GM21619 (cell line): ENCODE data around the gene IVNS1ABP.
"Not testable (repeated sequence)": the region's sequence is repeated elsewhere in the genome, so short reads cannot be mapped to it uniquely, and the experiment has no call there.

Experiments
- ATAC-seq: cut with Tn5 transposase; IDR thresholded peaks from one replicate; pipeline ENCODE4 v1.9.1; 2021; ENCODE audit not compliant: unreplicated experiment

Gene IVNS1ABP

GRCh38 chr1:185257116-185257949, 59.7 kb downstream of the IVNS1ABP start:
- not testable (repeated sequence) for ATAC-seq

- not testable (repeated sequence) for ATAC-seq
These were observed 61.4 kb downstream of the IVNS1ABP start for GRCh38 chr1:185255595-185255994.

GRCh38 chr1:185252404-185252803, 64.6 kb downstream of the IVNS1ABP start:
- ATAC-seq = not testable (repeated sequence)

DNA sequence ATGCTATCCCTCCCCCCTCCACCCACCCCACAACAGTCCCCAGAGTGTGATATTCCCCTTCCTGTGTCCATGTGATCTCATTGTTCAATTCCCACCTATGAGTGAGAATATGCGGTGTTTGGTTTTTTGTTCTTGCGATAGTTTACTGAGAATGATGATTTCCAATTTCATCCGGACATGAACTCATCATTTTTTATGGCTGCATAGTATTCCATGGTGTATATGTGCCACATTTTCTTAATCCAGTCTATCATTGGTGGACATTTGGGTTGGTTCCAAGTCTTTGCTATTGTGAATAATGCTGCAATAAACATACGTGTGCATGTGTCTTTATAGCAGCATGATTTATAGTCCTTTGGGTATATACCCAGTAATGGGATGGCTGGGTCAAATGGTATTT, 65.1 kb downstream of the IVNS1ABP start:
- not testable (repeated sequence) for ATAC-seq

GRCh38 chr1:185250063-185250462, 67.0 kb downstream of the IVNS1ABP start:
- no peak for ATAC-seq

DNA sequence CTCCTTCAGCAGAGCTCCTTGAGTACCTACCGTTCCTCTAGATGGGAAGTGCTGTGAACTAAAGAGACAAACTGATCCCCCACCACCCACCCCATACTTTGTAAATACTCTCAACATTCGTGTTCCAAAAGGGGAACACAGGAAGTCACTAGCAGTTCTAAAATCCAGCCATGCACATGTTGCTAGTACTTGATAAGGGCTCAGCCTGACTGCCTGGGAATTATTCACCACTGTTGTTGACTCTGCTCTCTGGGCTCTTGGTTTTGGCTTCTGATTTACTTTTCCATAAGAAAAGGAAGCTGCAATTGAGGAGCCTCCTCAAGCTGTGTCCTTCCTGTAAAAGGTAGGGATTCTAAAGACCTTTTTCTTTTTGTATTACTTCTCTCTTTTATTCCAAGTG, 67.5 kb downstream of the IVNS1ABP start:
- no peak for ATAC-seq
